ENCODE results near the gene GRK6. TPM values are rescaled to one million over a fixed set of nuclear protein-coding genes. Genes with fewer than 3 reads are reported as not detected.

GRK6 gene
- total RNA-seq, 1 donor from 2014 or later: 59.4 TPM

GRCh38 chr5:177382423-177383029, 44.0 kb upstream of the GRK6 start:
- Histone ChIP-seq H3K4me1 (no peaks in the 10 kb centered on the region), H3K9me3 (no peaks in the 10 kb centered on the region), H3K36me3 (no peaks in the 10 kb centered on the region), H3K27ac (no peak overlapping the region), H3K27me3 (ENCODE audit: low read depth) (peaks cover 22% of the 10 kb centered on the region), H3K4me3 (no peak overlapping the region)
- ATAC-seq (no peak), DNase-seq (no peak)
- TF ChIP-seq CTCF (IDR thresholded peaks at IDR 0.05): no peak
- intact Hi-C loops (cut with DNase I): no loop called here

- no peak overlapping the region for H3K4me3 ChIP-seq
- DNase-seq: no peak
- H3K9me3 ChIP-seq: no peaks in the 10 kb centered on the region
- no peaks in the 10 kb centered on the region for H3K4me1 ChIP-seq
- H3K36me3 ChIP-seq: no peaks in the 10 kb centered on the region
- ATAC-seq: no peak
- intact Hi-C loops (cut with DNase I): no loop called here
- H3K27me3 ChIP-seq (ENCODE audit: low read depth): peaks cover 22% of the 10 kb centered on the region
- no peak for TF ChIP-seq CTCF (IDR thresholded peaks at IDR 0.05)
- H3K27ac ChIP-seq: no peak overlapping the region
These were observed 43.3 kb upstream of the GRK6 start for GRCh38 chr5:177383181-177383580.

GRCh38 chr5:177384134-177384533, 42.3 kb upstream of the GRK6 start, which contains the start of gene SLC34A1:
SLC34A1 (plus strand) TSS chr5:177384434; CDS start chr5:177385742, 1,308 bp downstream.
- Histone ChIP-seq H3K4me1 (peaks cover 8% of the 10 kb centered on the region), H3K36me3 (no peaks in the 10 kb centered on the region), H3K27ac (no peak within 1 kb of the TSS), H3K4me3 (no peak within 1 kb of the TSS), H3K27me3 (ENCODE audit: low read depth) (peaks cover 22% of the 10 kb centered on the region), H3K9me3 (no peaks in the 10 kb centered on the region)
- no peak for ATAC-seq
- intact Hi-C loops (cut with DNase I): no loop called here
- TF ChIP-seq CTCF (IDR thresholded peaks at IDR 0.05): no peak
- no peak for DNase-seq

- no peak overlapping the region for H3K27ac ChIP-seq
- DNase-seq (no peak), ATAC-seq (no peak)
- no peaks in the 10 kb centered on the region for H3K36me3 ChIP-seq
- peaks cover 18% of the 10 kb centered on the region for H3K4me1 ChIP-seq
- no peak for TF ChIP-seq CTCF (IDR thresholded peaks at IDR 0.05)
- peaks cover 22% of the 10 kb centered on the region for H3K27me3 ChIP-seq (ENCODE audit: low read depth)
- intact Hi-C loops (cut with DNase I): no loop called here
- H3K9me3 ChIP-seq: no peaks in the 10 kb centered on the region
- no peak overlapping the region for H3K4me3 ChIP-seq
These were observed 40.8 kb upstream of the GRK6 start for GRCh38 chr5:177385720-177386119.

GRCh38 chr5:177386542-177386941, 39.9 kb upstream of the GRK6 start:
- Histone ChIP-seq H3K9me3 (no peaks in the 10 kb centered on the region), H3K4me3 (no peak overlapping the region), H3K4me1 (peaks cover 18% of the 10 kb centered on the region), H3K36me3 (no peaks in the 10 kb centered on the region), H3K27me3 (ENCODE audit: low read depth) (peaks cover 18% of the 10 kb centered on the region), H3K27ac (no peak overlapping the region)
- intact Hi-C loops (cut with DNase I): no loop called here
- TF ChIP-seq CTCF (IDR thresholded peaks at IDR 0.05): no peak
- DNase-seq (no peak), ATAC-seq (no peak)

Measured in lower lobe of right lung (tissue), 2 donors.